Stimulated activated CD8-positive, alpha-beta memory T cell treated with anti-CD3 and anti-CD28 coated beads, Interleukin-7, amount 100 ng/mL, for 48 hours (primary cell): ENCODE results near the gene TGFB1.
A peak's percentile ranks its signal among the peaks of the same experiment; 100 is the strongest.

ENCODE experiments used
- DNase-seq, 2 donors: peaks; one replicate each; pipeline ENCODE4 v3.0.0-alpha.2; 2020; ENCODE audit warnings: low read depth in 1 of 2; ENCODE audit errors: extremely low read depth in 1 of 2

TGFB1 gene

GRCh38 chr19:41323023-41323422 is 30.7 kb downstream of the TGFB1 start:
- no peak for DNase-seq

- DNase-seq: no peak
Measured at GRCh38 chr19:41322451-41322850, 31.3 kb downstream of the TGFB1 start.

GRCh38 chr19:41321600-41322270 is 32.0 kb downstream of the TGFB1 start:
- DNase-seq: no peak

GRCh38 chr19:41321204-41321599 is 32.5 kb downstream of the TGFB1 start:
- no peak for DNase-seq

- no peak for DNase-seq
Measured at GRCh38 chr19:41320568-41320967, 33.2 kb downstream of the TGFB1 start.

GRCh38 chr19:41320185-41320518 is 33.6 kb downstream of the TGFB1 start:
- no peak for DNase-seq

- no peak for DNase-seq
Measured at GRCh38 chr19:41319500-41320184, 34.1 kb downstream of the TGFB1 start.

GRCh38 chr19:41318696-41319499 is 34.8 kb downstream of the TGFB1 start:
- no peak for DNase-seq

GRCh38 chr19:41316306-41316920 is 37.3 kb downstream of the TGFB1 start:
- DNase-seq: no peak

GRCh38 chr19:41311613-41312012 is 42.1 kb downstream of the TGFB1 start:
- DNase-seq: no peak

- no peak for DNase-seq
Measured at GRCh38 chr19:41311072-41311471, 42.6 kb downstream of the TGFB1 start.

GRCh38 chr19:41310033-41310831 is 43.5 kb downstream of the TGFB1 start, which contains the start of gene CCDC97:
Gene CCDC97 (plus strand): TSS chr19:41310172. CDS start chr19:41310311, 139 bp downstream.
- peak; percentile 80 to 81 for DNase-seq

GRCh38 chr19:41309180-41310032 is 44.3 kb downstream of the TGFB1 start:
- no peak for DNase-seq

- DNase-seq: peak; percentile 67 to 83
Measured at GRCh38 chr19:41308450-41309179, 45.1 kb downstream of the TGFB1 start.

GRCh38 chr19:41307954-41308449 is 45.7 kb downstream of the TGFB1 start:
- DNase-seq: no peak

- no peak for DNase-seq
Measured at GRCh38 chr19:41307090-41307875, 46.4 kb downstream of the TGFB1 start.

- no peak for DNase-seq
Measured at GRCh38 chr19:41305927-41306793, 47.6 kb downstream of the TGFB1 start.
